SK-N-SH treated with all-trans-retinoic acid at 6 μM for 48 hours (cell line): ENCODE data around the gene MCM10.

Experiments
- ARNTL ChIP-seq: fragments of 450-650 bp; formaldehyde crosslinking; IDR thresholded peaks from 2 replicates; pipeline ENCODE4 v1.5.0; 2020; ENCODE audit warnings: low read depth, mild to moderate bottlenecking, moderate library complexity, borderline replicate concordance
- GLIS3 ChIP-seq: fragments of 250-450 bp; sonication (Bioruptor Pico); IDR thresholded peaks from 2 replicates; pipeline ENCODE4 v1.5.0; 2020; ENCODE audit warnings: mild to moderate bottlenecking, moderate library complexity
- PATZ1 ChIP-seq: fragments of 250-450 bp; sonication (Bioruptor Pico); IDR thresholded peaks from 2 replicates; pipeline ENCODE4 v1.8.0; 2020; ENCODE audit warnings: mild to moderate bottlenecking, moderate library complexity, borderline replicate concordance
- SNAI2 ChIP-seq: fragments of 250-450 bp; sonication (Bioruptor Pico); IDR thresholded peaks from 2 replicates; pipeline ENCODE4 v1.5.0; 2020; ENCODE audit warnings: mild to moderate bottlenecking, moderate library complexity
- TCF4 ChIP-seq: fragments of 250-450 bp; sonication (Bioruptor Pico); IDR thresholded peaks from 2 replicates; pipeline ENCODE4 v1.8.0; 2021; ENCODE audit warnings: mild to moderate bottlenecking, moderate library complexity, borderline replicate concordance
- TOX ChIP-seq: fragments of 250-450 bp; sonication (Bioruptor Pico); IDR thresholded peaks from 2 replicates; pipeline ENCODE4 v1.8.0; 2021; ENCODE audit warnings: mild to moderate bottlenecking, moderate library complexity, borderline replicate concordance
- ZFP3 ChIP-seq: fragments of 250-450 bp; sonication (Bioruptor Pico); IDR thresholded peaks from 2 replicates; pipeline ENCODE4 v1.5.0; 2020; ENCODE audit warnings: mild to moderate bottlenecking, moderate library complexity

DNA sequence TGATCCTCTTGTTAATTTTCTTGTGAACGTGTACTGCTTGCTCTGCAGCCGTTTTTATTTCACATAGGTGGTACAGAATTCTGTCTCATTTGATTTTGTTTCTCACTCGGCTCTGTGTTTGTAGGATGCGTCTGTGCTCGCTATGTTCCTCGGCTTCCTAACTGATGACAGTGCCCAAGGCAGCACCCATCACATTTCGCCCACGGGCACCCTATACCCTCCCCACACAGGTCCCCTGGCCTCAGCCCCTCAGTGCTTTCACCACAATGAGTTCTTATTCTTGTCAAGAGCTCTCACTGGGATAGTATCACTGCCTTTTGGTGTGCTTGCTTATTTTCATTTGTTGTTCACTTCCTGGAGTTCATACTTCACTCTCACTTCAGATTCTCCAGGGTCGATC, 44.7 kb downstream of the MCM10 start:
- no peak for TF ChIP-seq PATZ1 (CRISPR knock-in tag)
- no peak for TF ChIP-seq GLIS3 (CRISPR knock-in tag)
- TF ChIP-seq ZFP3: no peak
- no peak for TF ChIP-seq TOX (CRISPR knock-in tag)
- no peak for TF ChIP-seq SNAI2 (CRISPR knock-in tag)
- no peak for TF ChIP-seq TCF4
- TF ChIP-seq ARNTL (CRISPR knock-in tag): no peak
